Upper lobe of right lung (tissue), 1 donor: ENCODE results near the gene KPNA2. TPM values are rescaled to one million over a fixed set of nuclear protein-coding genes. Genes with fewer than 3 reads are reported as not detected.
A peak's percentile ranks its signal among the peaks of the same experiment; 100 is the strongest.
"Not testable (repeated sequence)": the region's sequence is repeated elsewhere in the genome, so short reads cannot be mapped to it uniquely, and the experiment has no call there.

Experiments
- ATAC-seq: fragments of 200-7000 bp; cut with Tn5 transposase; one replicate; pipeline ENCODE4 v1.9.1; 2020; ENCODE audit warnings: mild to moderate bottlenecking, moderate library complexity
- DNase-seq: peaks from one replicate; pipeline ENCODE4 v3.0.0-alpha.2; 2020
- H3K27ac ChIP-seq: fragments of 200-600 bp; one replicate; pipeline ENCODE4 v1.8.0; 2022
- H3K27me3 ChIP-seq: fragments of 200-600 bp; one replicate; pipeline ENCODE4 v1.8.0; 2022; ENCODE audit warnings: mild to moderate bottlenecking
- H3K36me3 ChIP-seq: fragments of 200-600 bp; one replicate; pipeline ENCODE4 v1.8.0; 2022
- H3K4me1 ChIP-seq: fragments of 200-600 bp; one replicate; pipeline ENCODE4 v1.8.0; 2022
- H3K4me3 ChIP-seq: fragments of 200-600 bp; one replicate; pipeline ENCODE4 v1.8.0; 2022; ENCODE audit warnings: mild to moderate bottlenecking
- H3K9me3 ChIP-seq: fragments of 200-600 bp; one replicate; pipeline ENCODE4 v1.8.0; 2022
- intact Hi-C: fragments of 100-400 bp; cut with DNase I; formaldehyde crosslinking; loops from one replicate; pipeline ENCODE4 v1.11.0; 2022
- total RNA-seq: library from RNA; stranded (reverse); fragmentation: NEBNext Ultra II Directional; extraction: Animal tissue kit (Norgen Biotek cat#: 25700); gene quantifications from one replicate; pipeline ENCODE4 v1.2.1, GENCODE V29; 2021
- TF ChIP-seq, protein P1 (sequence below): fragments of 200-600 bp; IDR thresholded peaks from one replicate; pipeline ENCODE4 v1.8.0; 2022; ENCODE audit warnings: antibody characterized with exemption
- donor health status: DM: no; HTN: yes; CAD: no; lungs with severe emphysema.

KPNA2 gene
- total RNA-seq, 1 donor from 2014 or later: 27.0 TPM

GRCh38 chr17:68004201-68004600 lies 31.3 kb upstream of the KPNA2 start:
- Histone ChIP-seq H3K4me1 (no peaks in the 10 kb centered on the region), H3K36me3 (no peaks in the 10 kb centered on the region), H3K4me3 (no peak overlapping the region), H3K27me3 (no peaks in the 10 kb centered on the region), H3K9me3 (no peaks in the 10 kb centered on the region), H3K27ac (no peak overlapping the region)
- TF ChIP-seq, protein P1, sequence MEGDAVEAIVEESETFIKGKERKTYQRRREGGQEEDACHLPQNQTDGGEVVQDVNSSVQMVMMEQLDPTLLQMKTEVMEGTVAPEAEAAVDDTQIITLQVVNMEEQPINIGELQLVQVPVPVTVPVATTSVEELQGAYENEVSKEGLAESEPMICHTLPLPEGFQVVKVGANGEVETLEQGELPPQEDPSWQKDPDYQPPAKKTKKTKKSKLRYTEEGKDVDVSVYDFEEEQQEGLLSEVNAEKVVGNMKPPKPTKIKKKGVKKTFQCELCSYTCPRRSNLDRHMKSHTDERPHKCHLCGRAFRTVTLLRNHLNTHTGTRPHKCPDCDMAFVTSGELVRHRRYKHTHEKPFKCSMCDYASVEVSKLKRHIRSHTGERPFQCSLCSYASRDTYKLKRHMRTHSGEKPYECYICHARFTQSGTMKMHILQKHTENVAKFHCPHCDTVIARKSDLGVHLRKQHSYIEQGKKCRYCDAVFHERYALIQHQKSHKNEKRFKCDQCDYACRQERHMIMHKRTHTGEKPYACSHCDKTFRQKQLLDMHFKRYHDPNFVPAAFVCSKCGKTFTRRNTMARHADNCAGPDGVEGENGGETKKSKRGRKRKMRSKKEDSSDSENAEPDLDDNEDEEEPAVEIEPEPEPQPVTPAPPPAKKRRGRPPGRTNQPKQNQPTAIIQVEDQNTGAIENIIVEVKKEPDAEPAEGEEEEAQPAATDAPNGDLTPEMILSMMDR: no peak
- no peak for ATAC-seq
- DNase-seq: no peak
- intact Hi-C loops: no loop called here

GRCh38 chr17:68006797-68007196 lies 28.7 kb upstream of the KPNA2 start:
- no peaks in the 10 kb centered on the region for H3K27me3 ChIP-seq
- no peaks in the 10 kb centered on the region for H3K4me1 ChIP-seq
- no peaks in the 10 kb centered on the region for H3K9me3 ChIP-seq
- intact Hi-C loops: no loop called here
- TF ChIP-seq, protein P1: no peak
- no peak overlapping the region for H3K4me3 ChIP-seq
- no peak for ATAC-seq
- H3K36me3 ChIP-seq: no peaks in the 10 kb centered on the region
- DNase-seq: no peak
- H3K27ac ChIP-seq: no peak overlapping the region

DNA sequence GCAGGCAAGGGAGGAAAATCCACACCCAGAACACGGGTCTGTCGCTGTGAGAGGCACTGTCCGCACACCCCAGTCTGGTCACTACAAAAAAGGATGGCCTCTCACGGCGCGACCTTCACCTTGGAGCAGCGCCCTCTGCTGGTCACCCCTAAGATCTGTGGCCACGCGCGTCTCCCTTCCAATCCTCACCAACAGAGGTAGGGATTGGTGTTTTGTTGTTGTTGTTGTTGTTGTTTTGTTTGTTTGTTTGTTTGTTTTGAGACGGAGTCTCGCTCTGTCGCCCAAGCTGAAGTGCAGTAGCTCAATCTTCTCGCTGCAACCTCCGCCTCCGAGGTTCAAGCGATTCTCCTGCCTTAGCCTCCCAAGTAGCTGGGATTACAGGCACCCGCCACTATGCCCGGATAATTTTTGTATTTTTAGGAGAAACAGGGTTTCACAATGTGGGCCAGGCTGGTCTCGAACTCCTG lies 24.3 kb upstream of the KPNA2 start:
- DNase-seq (peak; percentile 83), ATAC-seq (peak; percentile 97)
- TF ChIP-seq, protein P1: peak; percentile 74
- Histone ChIP-seq H3K27ac (no peak overlapping the region), H3K4me1 (no peaks in the 10 kb centered on the region), H3K9me3 (no peaks in the 10 kb centered on the region), H3K27me3 (no peaks in the 10 kb centered on the region), H3K4me3 (no peak overlapping the region), H3K36me3 (no peaks in the 10 kb centered on the region)
- intact Hi-C loops: no loop called here

DNA sequence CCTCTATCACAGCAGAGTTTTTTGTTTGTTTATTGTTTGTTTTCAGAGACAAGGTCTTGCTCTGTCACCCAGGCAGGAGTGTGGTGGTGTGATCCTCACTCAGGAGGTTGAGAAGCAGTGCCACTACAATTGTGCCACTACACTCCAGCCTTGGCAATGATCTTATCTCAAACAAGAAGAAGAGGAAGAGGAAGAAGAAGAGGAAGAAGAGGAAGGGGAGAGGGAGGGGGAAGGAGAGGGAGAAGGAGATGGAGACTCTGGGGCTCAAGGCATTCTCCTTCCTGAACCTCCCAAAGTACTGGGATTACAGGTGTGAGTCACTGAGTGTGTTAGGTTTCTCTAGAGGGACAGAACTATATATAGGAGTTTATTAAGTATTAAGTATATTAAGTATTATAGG lies 22.1 kb upstream of the KPNA2 start:
- ATAC-seq (no peak), DNase-seq (no peak)
- Histone ChIP-seq H3K36me3 (no peaks in the 10 kb centered on the region), H3K4me3 (no peak overlapping the region), H3K27me3 (no peaks in the 10 kb centered on the region), H3K4me1 (no peaks in the 10 kb centered on the region), H3K9me3 (no peaks in the 10 kb centered on the region), H3K27ac (no peak overlapping the region)
- intact Hi-C loops: no loop called here
- TF ChIP-seq, protein P1: no peak

DNA sequence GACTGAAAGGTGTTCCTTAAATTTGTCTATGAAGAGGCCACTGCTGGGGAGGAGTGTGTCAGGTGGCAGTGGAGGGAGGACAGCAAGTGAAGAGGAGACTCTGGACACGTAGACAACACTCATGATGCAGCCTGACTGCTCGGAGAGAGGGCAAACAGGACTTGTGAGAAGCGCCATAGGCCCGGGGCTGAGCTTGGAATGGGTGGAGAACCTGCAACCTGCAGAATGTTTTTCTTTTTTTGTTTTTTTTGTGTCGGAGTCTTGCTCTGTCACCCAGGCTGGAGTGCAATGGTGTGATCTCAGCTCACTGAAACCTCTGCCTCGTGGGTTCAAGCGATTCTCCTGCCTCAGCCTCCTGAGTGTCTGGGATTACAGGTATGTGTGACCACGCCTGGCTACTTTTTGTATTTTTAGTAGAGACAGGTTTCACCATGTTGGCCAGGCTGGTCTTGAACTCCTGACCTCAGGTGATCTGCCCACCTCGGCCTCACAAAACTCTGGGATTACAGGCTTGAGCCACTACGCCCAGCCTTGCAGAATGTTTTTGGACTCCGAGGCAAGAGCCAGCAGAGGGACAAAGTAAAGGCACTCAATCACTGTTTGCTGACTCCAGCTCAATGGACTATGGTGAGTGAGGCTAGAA lies 20.3 kb upstream of the KPNA2 start:
- no peaks in the 10 kb centered on the region for H3K27me3 ChIP-seq
- TF ChIP-seq, protein P1: no peak
- H3K4me1 ChIP-seq: no peaks in the 10 kb centered on the region
- ATAC-seq (no peak), DNase-seq (no peak)
- H3K4me3 ChIP-seq: no peak overlapping the region
- intact Hi-C loops: no loop called here
- no peak overlapping the region for H3K27ac ChIP-seq
- no peaks in the 10 kb centered on the region for H3K9me3 ChIP-seq
- H3K36me3 ChIP-seq: no peaks in the 10 kb centered on the region

- no peaks in the 10 kb centered on the region for H3K9me3 ChIP-seq
- TF ChIP-seq, protein P1: no peak
Measured at GRCh38 chr17:68016838-68017237, 18.7 kb upstream of the KPNA2 start.

DNA sequence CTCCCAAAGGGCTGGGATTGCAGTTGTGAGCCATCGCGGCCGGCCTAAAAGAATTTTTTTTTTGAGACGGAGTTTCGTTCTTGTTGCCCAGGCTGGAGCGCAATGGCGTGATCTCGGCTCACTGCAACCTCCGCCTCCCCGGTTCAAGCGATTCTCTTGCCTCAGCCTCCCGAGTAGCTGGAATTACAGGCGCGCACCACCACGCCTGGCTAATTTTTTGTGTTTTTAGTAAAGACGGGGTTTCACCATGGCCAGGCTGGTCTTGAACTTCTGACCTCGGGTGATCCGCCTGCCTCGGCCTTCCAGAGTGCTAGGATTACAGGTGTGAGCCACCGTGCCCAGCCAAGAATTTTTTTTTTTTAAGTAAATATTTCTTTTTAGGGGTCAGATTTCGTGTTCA lies 17.0 kb upstream of the KPNA2 start:
- H3K9me3 ChIP-seq, intact Hi-C loops, DNase-seq, H3K36me3 ChIP-seq, H3K27me3 ChIP-seq, ATAC-seq, H3K4me3 ChIP-seq, H3K4me1 ChIP-seq, H3K27ac ChIP-seq: not testable (repeated sequence)

More at GRCh38 chr17:68016838-68017237, 18.7 kb upstream of the KPNA2 start:
- peaks cover 6% of the 10 kb centered on the region for H3K4me1 ChIP-seq
- ATAC-seq: no peak
- no peaks in the 10 kb centered on the region for H3K36me3 ChIP-seq
- no peak for DNase-seq
- H3K27me3 ChIP-seq: no peaks in the 10 kb centered on the region
- H3K27ac ChIP-seq: no peak overlapping the region
- H3K4me3 ChIP-seq: no peak overlapping the region
- intact Hi-C loops: no loop called here
